ENCODE results near the gene GORASP1.
A peak's percentile ranks its signal among the peaks of the same experiment; 100 is the strongest.
"Not testable (repeated sequence)": the region's sequence is repeated elsewhere in the genome, so short reads cannot be mapped to it uniquely, and the experiment has no call there.

The GORASP1 gene

DNA sequence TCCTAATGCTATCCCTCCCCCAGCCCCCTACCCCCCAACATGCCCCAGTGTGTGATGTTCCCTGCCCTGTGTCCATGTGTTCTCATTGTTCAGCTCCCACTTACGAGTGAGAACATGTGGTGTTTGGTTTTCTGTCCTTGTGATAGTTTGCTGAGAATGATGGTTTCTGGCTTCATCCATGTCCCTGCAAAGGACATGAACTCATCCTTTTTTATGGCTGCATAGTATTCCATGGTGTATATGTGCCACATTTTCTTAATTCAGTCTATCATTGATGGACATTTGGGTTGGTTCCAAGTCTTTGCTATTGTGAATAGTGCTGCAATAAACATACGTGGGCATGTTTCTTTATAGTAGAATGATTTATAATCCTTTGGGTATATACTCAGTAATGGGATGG, 46.2 kb downstream of the GORASP1 start:
- DNase-seq = not testable (repeated sequence)

- DNase-seq = no peak
Measured at GRCh38 chr3:39056151-39056550, 51.3 kb downstream of the GORASP1 start.

- no peak for DNase-seq
Measured at GRCh38 chr3:39053696-39054095, 53.7 kb downstream of the GORASP1 start.

DNA sequence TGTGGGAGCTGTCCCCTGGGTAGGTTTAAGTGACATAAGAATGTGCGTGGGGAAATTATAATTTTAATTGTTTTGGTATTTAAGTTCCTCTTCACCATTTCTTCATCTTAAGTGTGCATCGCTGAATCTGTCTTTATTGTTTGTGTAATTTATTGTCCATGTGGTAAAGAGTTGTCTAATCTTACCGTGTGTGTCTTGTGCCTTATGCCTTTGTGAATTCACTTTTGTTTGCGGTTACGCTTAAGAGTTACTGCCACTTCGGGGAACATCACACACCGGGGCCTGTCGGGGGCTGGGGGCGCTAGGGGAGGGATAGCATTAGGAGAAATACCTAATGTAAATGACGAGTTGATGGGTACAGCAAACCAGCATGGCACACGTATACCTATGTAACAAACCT, 54.8 kb downstream of the GORASP1 start:
- no peak for DNase-seq

DNA sequence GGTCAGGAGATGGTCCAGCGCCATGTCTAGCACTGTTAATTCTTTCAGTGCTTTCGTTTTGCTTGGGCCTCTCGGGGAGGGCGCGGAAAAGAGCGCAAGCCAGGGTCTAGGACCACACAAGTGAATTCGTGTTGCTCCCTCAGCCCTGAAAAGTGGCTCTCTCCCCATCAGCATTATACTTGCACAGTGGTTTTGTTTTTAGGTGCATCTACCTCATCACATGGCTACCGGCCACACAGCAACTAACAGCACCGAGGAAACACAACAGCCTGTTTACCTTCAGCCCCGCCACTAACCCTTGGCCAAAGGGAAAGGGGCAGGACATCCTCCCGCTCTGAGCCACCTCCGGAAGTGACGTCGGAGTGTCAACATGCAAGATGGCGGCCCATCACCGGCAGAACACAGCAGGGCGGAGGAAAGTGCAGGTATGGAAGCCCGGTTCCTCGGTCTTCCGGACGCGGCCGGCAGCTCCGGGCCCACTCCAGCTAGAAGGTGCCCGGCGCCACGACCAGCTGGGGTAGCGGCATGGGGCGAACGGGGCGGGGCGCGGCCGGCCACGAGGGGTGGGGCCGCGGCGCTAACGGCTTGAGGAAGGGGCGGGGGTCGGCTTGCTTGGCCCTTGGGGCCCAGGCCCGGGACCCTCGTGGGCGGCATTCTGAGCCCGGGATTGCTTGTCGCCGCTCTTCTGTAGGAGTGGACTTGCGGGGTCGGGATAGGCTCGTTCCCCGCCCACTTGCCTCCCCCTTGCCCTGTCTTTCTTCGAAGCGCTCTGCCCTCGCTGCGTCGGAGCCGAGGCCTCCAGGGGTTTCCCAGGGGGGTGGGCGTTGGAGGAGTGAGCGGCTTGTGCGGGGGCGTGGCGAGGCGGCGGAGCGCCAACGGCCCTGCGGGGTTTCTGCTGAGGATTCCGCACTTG, 55.5 kb downstream of the GORASP1 start, which contains the start of the genes SCN11A and WDR48:
Gene SCN11A (minus strand): TSS at position 296 of the 913 bp plus-strand sequence. CDS start 101,582 bp downstream, outside the sequence.
Gene WDR48 (plus strand): TSS at position 368 of the 913 bp plus-strand sequence. CDS start 10 bp downstream, at position 378.
- peak; percentile 17 for DNase-seq

DNA sequence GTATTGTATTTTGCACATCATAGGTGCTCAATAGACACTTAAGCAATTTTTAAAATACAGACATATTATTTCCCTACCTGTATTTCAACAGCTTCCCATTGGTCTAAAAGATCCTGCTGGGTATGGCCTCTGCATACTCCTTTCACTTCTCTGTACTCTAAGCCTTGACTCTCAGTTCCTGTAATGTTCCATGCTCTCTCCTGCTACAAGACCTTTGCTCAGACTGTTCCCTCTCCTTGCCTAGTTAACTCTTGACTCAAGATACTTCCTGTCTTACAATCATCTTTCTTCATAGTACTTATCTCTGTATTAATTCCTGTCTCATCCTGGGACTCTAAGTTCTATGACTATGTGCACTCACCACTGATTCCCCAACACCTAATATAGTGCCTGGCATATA, 57.4 kb downstream of the GORASP1 start:
- DNase-seq = no peak

Measured in NCI-H1436 treated with DMSO at 0.1 percent for 48 hours (cell line).